Cardiac septum (tissue), 1 donor: ENCODE data around the gene MAPRE2. TPM values are rescaled to one million over a fixed set of nuclear protein-coding genes. Genes with fewer than 3 reads are reported as not detected.
"Not testable (repeated sequence)": the region's sequence is repeated elsewhere in the genome, so short reads cannot be mapped to it uniquely, and the experiment has no call there.

ENCODE experiments used
- DNase-seq: peaks from one replicate; pipeline ENCODE4 v3.0.0-alpha.2; 2020; ENCODE audit warnings: low spot score
- intact Hi-C: fragments of 100-400 bp; cut with DNase I; formaldehyde crosslinking; loops from one replicate; pipeline ENCODE4 v1.14.0; 2022
- total RNA-seq: library from RNA; stranded (reverse); fragmentation: NEBNext Ultra II Directional; extraction: Animal tissue kit (Norgen Biotek cat#: 25700); gene quantifications from one replicate; pipeline ENCODE4 v1.2.1, GENCODE V29; 2021
- donor health status: DM: no; HTN: no; CAD: no.

MAPRE2 gene
- total RNA-seq, 1 donor from 2014 or later: 164 TPM

- intact Hi-C loops: no loop called here
- DNase-seq: no peak
Measured at GRCh38 chr18:35134791-35135531, 93.7 kb downstream of the MAPRE2 start.

- intact Hi-C loops: loop anchor here (2.0 kb wide), 1 partner anchor 93 kb away; no protein-coding TSS in a partner anchor
- DNase-seq: no peak
Measured at GRCh38 chr18:35136248-35136647, 95.0 kb downstream of the MAPRE2 start.

GRCh38 chr18:35136885-35137284 lies 95.7 kb downstream of the MAPRE2 start:
- no peak for DNase-seq
- intact Hi-C loops: loop anchor here (2.0 kb wide), 1 partner anchor 94 kb away; no protein-coding TSS in a partner anchor

GRCh38 chr18:35137632-35138031 lies 96.4 kb downstream of the MAPRE2 start:
- no peak for DNase-seq
- intact Hi-C loops: loop anchor here (2.0 kb wide), 1 partner anchor 95 kb away; no protein-coding TSS in a partner anchor

- no peak for DNase-seq
- intact Hi-C loops: no loop called here
Measured at GRCh38 chr18:35138773-35139172, 97.6 kb downstream of the MAPRE2 start.

DNA sequence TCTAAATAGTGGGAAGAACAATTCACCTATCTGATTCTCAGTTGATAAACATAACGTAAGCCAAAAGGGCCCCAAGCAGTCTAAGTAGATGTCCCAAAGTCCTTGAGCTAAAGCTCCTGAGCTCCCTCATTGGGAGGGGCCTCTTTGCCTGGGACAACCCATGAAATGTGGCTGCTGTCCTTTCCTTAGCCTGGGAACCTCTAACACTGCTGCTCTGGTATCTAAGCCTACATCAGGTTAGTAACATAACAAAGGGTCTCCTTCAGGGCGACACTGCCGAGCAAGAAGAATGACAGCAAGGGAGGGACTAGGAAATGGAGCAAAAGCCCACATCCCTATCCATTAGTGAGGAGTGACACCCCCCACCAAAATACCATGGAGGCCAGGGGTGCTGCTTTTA lies 98.3 kb downstream of the MAPRE2 start:
- no peak for DNase-seq
- intact Hi-C loops: no loop called here

GRCh38 chr18:35141077-35141476 lies 99.9 kb downstream of the MAPRE2 start:
- no peak for DNase-seq
- intact Hi-C loops: loop anchor here (5.0 kb wide), 1 partner anchor 274 kb away; no protein-coding TSS in a partner anchor

GRCh38 chr18:35141567-35142274 lies 100.5 kb downstream of the MAPRE2 start:
- DNase-seq: no peak
- intact Hi-C loops: loop anchor here (5.0 kb wide), 1 partner anchor 274 kb away; no protein-coding TSS in a partner anchor

- no peak for DNase-seq
- intact Hi-C loops: loop anchor here (5.0 kb wide), 1 partner anchor 275 kb away; no protein-coding TSS in a partner anchor
Measured at GRCh38 chr18:35142275-35142615, 101.0 kb downstream of the MAPRE2 start.

- intact Hi-C loops: loop anchor here (1.0 to 5.0 kb wide), 3 partner anchors 119 to 277 kb away; no protein-coding TSS in a partner anchor
- no peak for DNase-seq
Measured at GRCh38 chr18:35143622-35144596, 102.7 kb downstream of the MAPRE2 start.

- intact Hi-C loops: loop anchor here (1.0 to 5.0 kb wide), 3 partner anchors 119 to 277 kb away; no protein-coding TSS in a partner anchor
Measured at GRCh38 chr18:35144698-35145097, 103.5 kb downstream of the MAPRE2 start.

DNA sequence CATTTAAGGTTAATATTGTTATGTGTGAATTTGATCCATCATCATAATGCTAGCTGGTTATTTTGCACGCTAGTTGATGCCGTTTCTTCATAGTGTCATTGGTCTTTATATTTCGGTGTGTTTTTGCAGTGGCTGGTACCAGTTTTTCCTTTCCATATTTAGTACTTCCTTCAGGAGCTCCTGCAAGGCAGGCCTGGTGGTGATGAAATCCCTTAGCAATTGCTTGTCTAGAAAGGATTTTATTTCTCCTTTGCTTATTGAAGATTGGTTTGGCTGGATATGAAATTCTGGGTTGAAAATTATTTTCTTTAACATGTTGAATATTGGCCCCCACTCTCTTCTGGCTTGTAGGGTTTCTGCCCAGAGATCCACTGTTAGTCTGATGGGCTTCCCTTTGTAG lies 109.0 kb downstream of the MAPRE2 start:
- intact Hi-C loops, DNase-seq: not testable (repeated sequence)

More at GRCh38 chr18:35144698-35145097, 103.5 kb downstream of the MAPRE2 start:
- no peak for DNase-seq

DNA sequence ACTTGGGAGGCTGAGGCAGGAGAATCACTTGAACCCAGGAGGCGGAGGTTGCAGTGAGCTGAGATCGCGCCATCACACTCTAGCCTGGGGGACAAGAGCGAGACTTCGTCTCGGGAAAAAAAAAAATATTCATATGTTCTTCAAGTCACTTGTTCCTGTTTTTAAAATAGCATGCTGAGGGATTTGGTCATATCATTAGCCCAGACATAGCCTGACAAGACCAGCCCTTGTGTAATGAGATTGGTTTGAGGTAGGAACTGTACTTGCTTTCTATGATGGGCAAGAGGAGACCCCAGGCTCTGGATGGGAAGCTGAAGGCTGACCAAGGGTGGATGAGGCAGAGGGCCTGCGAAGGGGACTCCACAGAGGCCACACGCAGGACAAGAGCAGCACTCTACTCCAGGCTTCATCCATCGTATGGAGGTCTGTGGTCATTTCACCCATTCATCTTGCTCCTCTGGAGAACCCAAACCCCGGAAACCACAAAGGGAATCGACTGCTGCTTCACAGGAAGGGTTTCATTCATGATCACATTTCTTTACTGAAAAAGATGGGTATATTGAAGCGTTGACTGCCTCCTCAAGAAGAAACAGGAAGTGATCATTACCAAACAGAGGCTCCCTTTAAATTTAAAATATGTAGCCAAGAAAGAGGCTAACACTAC lies 112.5 kb downstream of the MAPRE2 start:
- no peak for DNase-seq
- intact Hi-C loops: no loop called here

DNA sequence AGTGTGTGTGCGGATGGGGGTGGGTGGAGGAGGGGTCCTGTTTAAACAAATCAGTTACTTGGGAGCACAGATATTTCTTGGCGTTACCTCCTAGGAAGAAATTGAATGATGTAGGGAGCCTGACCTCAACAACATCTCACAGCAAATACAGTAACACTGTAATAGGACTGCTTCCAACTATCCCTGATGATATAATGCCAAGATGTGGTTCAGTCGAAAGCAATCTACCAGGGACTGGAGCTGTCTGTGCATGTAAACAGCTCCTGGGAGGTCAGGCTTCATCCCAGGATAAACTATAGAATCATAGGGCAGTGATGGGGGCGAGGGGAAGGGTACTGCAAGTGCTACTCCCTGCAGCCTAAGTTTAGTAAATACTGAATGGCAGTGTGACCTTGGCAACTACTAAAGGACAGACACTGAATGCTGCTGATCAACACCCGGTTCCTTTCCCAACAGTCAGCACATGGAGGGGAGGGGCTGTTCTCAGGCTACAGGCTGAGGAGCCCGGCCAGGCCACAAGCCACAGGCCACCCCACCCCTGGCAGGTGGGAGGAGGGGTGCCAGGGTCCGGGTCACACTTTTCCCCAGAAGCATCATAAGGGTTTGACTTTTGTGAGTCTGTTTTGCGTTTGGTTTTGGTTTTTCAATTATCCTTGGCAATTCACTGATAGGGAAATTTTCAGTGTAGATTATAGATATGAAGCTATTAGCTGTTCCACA lies 114.3 kb downstream of the MAPRE2 start:
- intact Hi-C loops: no loop called here
- no peak for DNase-seq

DNA sequence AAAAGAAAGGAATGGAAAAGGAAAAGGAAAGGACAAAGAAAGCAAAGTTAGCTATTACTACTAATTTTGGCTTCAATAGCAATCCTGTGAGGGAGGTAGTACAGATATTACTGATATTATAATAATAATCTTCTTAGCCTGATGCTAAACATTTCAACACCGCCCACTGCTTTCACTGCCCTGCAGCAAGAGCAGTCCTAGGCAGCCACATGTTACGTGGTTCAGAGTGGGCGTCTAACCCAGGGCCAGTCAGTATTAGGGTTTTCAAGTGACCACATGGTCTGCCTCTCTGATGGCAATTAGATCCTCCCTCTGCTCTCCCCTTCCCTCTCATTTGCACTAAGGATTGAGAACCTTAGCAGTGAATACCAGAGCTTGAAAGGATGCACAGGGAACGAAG lies 116.0 kb downstream of the MAPRE2 start:
- intact Hi-C loops: no loop called here
- no peak for DNase-seq

DNA sequence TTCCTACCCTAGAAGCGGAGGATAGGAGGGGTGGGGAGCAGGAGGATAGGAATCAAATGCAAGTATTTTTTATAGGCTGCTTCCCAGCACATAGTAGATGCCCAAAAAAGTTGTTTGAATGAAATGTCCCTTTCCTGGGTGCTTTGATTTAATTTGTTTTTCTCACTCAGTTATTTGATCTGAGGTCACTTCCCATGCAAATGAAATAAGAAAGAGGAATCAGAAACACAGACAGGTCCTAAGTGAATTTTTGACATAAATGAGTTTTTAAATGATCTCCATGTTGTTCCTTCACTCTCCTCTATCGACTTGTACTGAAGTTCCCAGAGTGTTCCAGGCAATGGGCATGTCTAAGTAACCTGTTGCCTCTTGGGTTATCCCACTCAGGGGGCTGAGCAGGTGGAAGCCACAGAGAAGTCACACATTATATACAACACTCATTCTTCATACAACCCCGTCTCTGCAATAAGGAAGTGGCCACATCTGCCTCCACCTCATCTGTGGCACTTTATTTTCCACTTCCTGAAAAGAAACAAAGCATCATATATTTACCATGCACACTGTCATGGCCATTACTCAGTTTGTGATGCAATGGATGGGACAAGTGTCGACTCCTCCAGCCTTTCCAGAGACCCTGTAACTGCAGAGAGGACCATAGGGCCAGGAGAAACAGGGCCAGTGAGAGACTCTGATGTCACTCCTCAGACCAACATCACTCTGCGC lies 117.7 kb downstream of the MAPRE2 start:
- DNase-seq: no peak
- intact Hi-C loops: no loop called here

- intact Hi-C loops: no loop called here
- no peak for DNase-seq
Measured at GRCh38 chr18:35159782-35160181, 118.6 kb downstream of the MAPRE2 start.

- intact Hi-C loops: no loop called here
- DNase-seq: no peak
Measured at GRCh38 chr18:35161485-35161884, 120.3 kb downstream of the MAPRE2 start.
